Gastrocnemius medialis (tissue), 4 donors: ENCODE results near the gene TNNI3K.

ENCODE experiments used
- CTCF ChIP-seq, 5 experiments: fragments of 450-650 bp in 3 of 5; fragments of 200-600 bp in 2 of 5; sonication (generic) in 2 of 5; IDR thresholded peaks in 4 of 5; conservative IDR thresholded peaks in 1 of 5; 1 replicate in 4 of 5; 2 replicates in 1 of 5; pipeline ENCODE4 v1.5.1; 2016 to 2019; ENCODE audit warnings: antibody characterized with exemption in 5 of 5, mild to moderate bottlenecking in 3 of 5, moderate library complexity in 3 of 5
- POLR2A ChIP-seq, 2 donors: fragments of 450-650 bp; IDR thresholded peaks; one replicate each; pipeline ENCODE4 v1.6.1; 2017; ENCODE audit warnings: antibody characterized with exemption in 2 of 2, mild to moderate bottlenecking in 2 of 2, moderate library complexity in 2 of 2

GRCh38 chr1:74344387-74344786 is 109.2 kb downstream of the TNNI3K start:
- no peak for TF ChIP-seq CTCF (IDR thresholded peaks at IDR 0.05 in 4 of 5, conservative IDR thresholded peaks at IDR 0.05 in 1 of 5)
- TF ChIP-seq POLR2A (IDR thresholded peaks at IDR 0.05): no peak
